GM19468 (cell line): ENCODE data around the gene VPS36.
A peak's percentile ranks its signal among the peaks of the same experiment; 100 is the strongest.
"Not testable (repeated sequence)": the region's sequence is repeated elsewhere in the genome, so short reads cannot be mapped to it uniquely, and the experiment has no call there.

Experiments used
- ATAC-seq: cut with Tn5 transposase; IDR thresholded peaks from one replicate; pipeline ENCODE4 v1.9.1; 2021; ENCODE audit warnings: mild to moderate bottlenecking, moderate library complexity, moderate number of reproducible peaks; ENCODE audit not compliant: unreplicated experiment; ENCODE audit errors: extremely low read depth

The VPS36 gene

GRCh38 chr13:52447354-52447753 lies 3.1 kb downstream of the VPS36 start:
- no peak for ATAC-seq

GRCh38 chr13:52446265-52446664 lies 4.2 kb downstream of the VPS36 start:
- no peak for ATAC-seq

- no peak for ATAC-seq
These were observed 18.0 kb downstream of the VPS36 start for GRCh38 chr13:52432456-52432855.

- no peak for ATAC-seq
These were observed 22.1 kb downstream of the VPS36 start for GRCh38 chr13:52428295-52428694.

GRCh38 chr13:52421216-52421615 lies 29.2 kb downstream of the VPS36 start:
- no peak for ATAC-seq

GRCh38 chr13:52419080-52419479 lies 31.4 kb downstream of the VPS36 start:
- ATAC-seq = no peak

- no peak for ATAC-seq
These were observed 35.5 kb downstream of the VPS36 start for GRCh38 chr13:52414963-52415362.

- no peak for ATAC-seq
These were observed 36.4 kb downstream of the VPS36 start for GRCh38 chr13:52414051-52414450.

GRCh38 chr13:52412128-52412527 lies 38.3 kb downstream of the VPS36 start:
- no peak for ATAC-seq

- peak; percentile 77 for ATAC-seq
These were observed 38.8 kb downstream of the VPS36 start for GRCh38 chr13:52411629-52412028.

GRCh38 chr13:52408071-52408658 lies 42.3 kb downstream of the VPS36 start:
- not testable (repeated sequence) for ATAC-seq

- not testable (repeated sequence) for ATAC-seq
These were observed 43.0 kb downstream of the VPS36 start for GRCh38 chr13:52407436-52407835.

GRCh38 chr13:52406629-52407028 lies 43.8 kb downstream of the VPS36 start:
- ATAC-seq = no peak

GRCh38 chr13:52405767-52406494 lies 44.5 kb downstream of the VPS36 start, which contains the start of gene THSD1:
Gene THSD1, minus strand, starts transcription at chr13:52406172. Its CDS starts 3,572 bp downstream, at chr13:52402600.
- ATAC-seq = no peak

GRCh38 chr13:52405369-52405766 lies 45.1 kb downstream of the VPS36 start:
- ATAC-seq = no peak

- ATAC-seq = no peak
These were observed 50.7 kb downstream of the VPS36 start for GRCh38 chr13:52399708-52400107.

GRCh38 chr13:52399046-52399445 lies 51.4 kb downstream of the VPS36 start:
- ATAC-seq = no peak

GRCh38 chr13:52395704-52396103 lies 54.7 kb downstream of the VPS36 start:
- no peak for ATAC-seq

- no peak for ATAC-seq
These were observed 55.8 kb downstream of the VPS36 start for GRCh38 chr13:52394586-52394985.

- ATAC-seq = no peak
These were observed 56.7 kb downstream of the VPS36 start for GRCh38 chr13:52393572-52394357.

GRCh38 chr13:52387721-52388120 lies 62.7 kb downstream of the VPS36 start:
- no peak for ATAC-seq
